Neutrophil (primary cell): ENCODE results near the gene MAP2.

Source experiments
- H3K27ac ChIP-seq: fragments of 200-600 bp; sonication (generic); 2 replicates; pipeline ENCODE4 v1.5.1; 2016; ENCODE audit warnings: mild to moderate bottlenecking, moderate library complexity
- H3K27me3 ChIP-seq: fragments of 200-600 bp; sonication (generic); 2 replicates; pipeline ENCODE4 v1.6.0; 2016; ENCODE audit warnings: mild to moderate bottlenecking
- H3K36me3 ChIP-seq: fragments of 200-600 bp; sonication (generic); 2 replicates; pipeline ENCODE4 v1.5.1; 2017
- H3K4me1 ChIP-seq, 2 experiments: fragments of 200-600 bp in 1 of 2; sonication (generic) in 1 of 2; 1 replicate in 1 of 2; 2 replicates in 1 of 2; pipeline versions ENCODE4 v1.5.1 to v1.6.1; 2013 to 2016; ENCODE audit warnings: low read depth in 1 of 2, low read length in 1 of 2, mild to moderate bottlenecking in 1 of 2, moderate library complexity in 1 of 2; ENCODE audit not compliant: control insufficient read depth in 1 of 2, insufficient read depth in 1 of 2
- H3K4me3 ChIP-seq, 2 experiments: fragments of 200-600 bp in 1 of 2; sonication (generic) in 1 of 2; 1 replicate in 1 of 2; 2 replicates in 1 of 2; pipeline ENCODE4 v1.5.1; 2013 to 2016; ENCODE audit warnings: low read depth in 1 of 2, low read length in 1 of 2, mild to moderate bottlenecking in 1 of 2, moderate library complexity in 1 of 2
- H3K9me3 ChIP-seq: fragments of 200-600 bp; sonication (generic); 2 replicates; pipeline ENCODE4 v1.5.1; 2016
- TF ChIP-seq, protein P1 (sequence below): fragments of 200-600 bp; sonication (generic); IDR thresholded peaks from 2 replicates; pipeline ENCODE4 v1.5.1; 2016; ENCODE audit warnings: antibody characterized with exemption

Gene MAP2

DNA sequence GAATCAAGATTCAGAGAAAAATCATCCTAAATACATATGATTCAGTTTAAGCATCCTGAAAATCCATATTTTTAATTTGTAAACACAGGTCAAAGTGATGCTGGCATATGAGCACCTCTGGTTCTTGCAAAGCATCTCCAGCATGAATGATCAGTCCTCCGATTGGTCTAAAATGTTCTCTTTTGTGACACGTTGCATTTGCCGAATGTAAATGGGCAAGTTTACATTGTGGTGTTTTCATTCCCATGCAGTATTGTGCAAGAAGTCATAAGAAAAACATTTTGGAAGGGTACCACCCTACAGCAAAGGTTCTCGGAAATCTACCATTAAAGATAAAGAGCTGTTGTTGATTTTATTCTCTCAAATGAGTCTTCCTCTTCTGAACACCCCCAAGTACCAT, 239.8 kb downstream of the MAP2 start:
- TF ChIP-seq, protein P1, sequence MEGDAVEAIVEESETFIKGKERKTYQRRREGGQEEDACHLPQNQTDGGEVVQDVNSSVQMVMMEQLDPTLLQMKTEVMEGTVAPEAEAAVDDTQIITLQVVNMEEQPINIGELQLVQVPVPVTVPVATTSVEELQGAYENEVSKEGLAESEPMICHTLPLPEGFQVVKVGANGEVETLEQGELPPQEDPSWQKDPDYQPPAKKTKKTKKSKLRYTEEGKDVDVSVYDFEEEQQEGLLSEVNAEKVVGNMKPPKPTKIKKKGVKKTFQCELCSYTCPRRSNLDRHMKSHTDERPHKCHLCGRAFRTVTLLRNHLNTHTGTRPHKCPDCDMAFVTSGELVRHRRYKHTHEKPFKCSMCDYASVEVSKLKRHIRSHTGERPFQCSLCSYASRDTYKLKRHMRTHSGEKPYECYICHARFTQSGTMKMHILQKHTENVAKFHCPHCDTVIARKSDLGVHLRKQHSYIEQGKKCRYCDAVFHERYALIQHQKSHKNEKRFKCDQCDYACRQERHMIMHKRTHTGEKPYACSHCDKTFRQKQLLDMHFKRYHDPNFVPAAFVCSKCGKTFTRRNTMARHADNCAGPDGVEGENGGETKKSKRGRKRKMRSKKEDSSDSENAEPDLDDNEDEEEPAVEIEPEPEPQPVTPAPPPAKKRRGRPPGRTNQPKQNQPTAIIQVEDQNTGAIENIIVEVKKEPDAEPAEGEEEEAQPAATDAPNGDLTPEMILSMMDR = no peak
- Histone ChIP-seq H3K27ac (no peak overlapping the region), H3K4me3 (no peak overlapping the region), H3K27me3 (no peaks in the 10 kb centered on the region), H3K36me3 (no peaks in the 10 kb centered on the region), H3K9me3 (no peaks in the 10 kb centered on the region), H3K4me1 (no peaks in the 10 kb centered on the region)

DNA sequence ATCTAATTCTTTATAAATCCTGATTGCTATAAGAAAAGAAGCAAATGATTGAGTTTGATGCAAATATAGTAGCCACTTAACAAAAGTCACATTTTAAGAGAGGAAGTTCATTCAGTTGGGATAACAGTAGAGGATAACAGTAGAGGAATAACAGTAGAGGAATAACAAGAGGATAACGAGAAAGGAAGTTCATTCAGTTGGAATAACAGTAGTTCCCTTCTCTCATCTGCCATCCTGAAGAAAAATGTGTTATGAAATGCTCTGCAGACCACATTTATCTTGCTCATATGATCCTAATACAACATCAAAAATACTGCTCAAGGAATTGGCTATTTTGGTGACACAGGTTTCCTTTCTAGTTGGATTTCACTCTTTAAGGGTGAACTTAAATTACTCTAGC, 242.4 kb downstream of the MAP2 start:
- H3K4me1 ChIP-seq = no peaks in the 10 kb centered on the region
- H3K36me3 ChIP-seq = no peaks in the 10 kb centered on the region
- no peak overlapping the region for H3K4me3 ChIP-seq
- H3K27ac ChIP-seq = no peak overlapping the region
- no peaks in the 10 kb centered on the region for H3K9me3 ChIP-seq
- TF ChIP-seq, protein P1 = no peak
- no peaks in the 10 kb centered on the region for H3K27me3 ChIP-seq

DNA sequence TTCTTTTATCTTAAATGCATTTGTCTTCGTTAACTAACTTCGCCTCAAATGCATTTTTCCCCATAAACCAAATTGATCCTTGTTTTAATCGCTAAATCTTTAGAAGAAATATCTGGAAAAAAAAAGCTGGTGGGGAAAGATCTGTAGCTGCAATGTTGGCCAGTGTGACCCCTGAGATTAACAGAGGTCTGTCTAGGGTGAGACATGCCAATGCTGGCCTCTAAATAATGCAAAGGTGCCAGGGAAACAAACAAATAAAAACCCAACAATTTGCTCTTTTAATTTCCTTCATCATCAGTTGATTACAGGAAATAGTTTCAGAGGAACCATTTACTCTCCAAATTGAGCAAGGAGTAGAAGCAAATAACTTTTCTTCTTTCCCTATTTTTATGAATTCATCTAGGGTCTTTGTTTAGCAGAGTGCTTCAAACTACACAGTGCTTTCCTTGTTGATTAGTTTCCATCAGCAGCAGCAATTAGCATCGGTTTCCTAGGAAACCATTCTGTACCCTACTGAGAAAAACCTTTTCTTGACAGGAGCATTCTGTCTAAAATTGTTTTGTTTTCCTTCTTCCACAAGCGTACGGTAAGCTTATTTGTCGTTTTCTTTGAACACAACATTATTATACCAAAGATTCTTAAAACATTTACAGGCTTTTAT, 247.3 kb downstream of the MAP2 start:
- Histone ChIP-seq H3K4me3 (no peak overlapping the region), H3K27ac (no peak overlapping the region), H3K4me1 (no peaks in the 10 kb centered on the region), H3K9me3 (no peaks in the 10 kb centered on the region), H3K27me3 (no peaks in the 10 kb centered on the region), H3K36me3 (no peaks in the 10 kb centered on the region)
- TF ChIP-seq, protein P1 = no peak

DNA sequence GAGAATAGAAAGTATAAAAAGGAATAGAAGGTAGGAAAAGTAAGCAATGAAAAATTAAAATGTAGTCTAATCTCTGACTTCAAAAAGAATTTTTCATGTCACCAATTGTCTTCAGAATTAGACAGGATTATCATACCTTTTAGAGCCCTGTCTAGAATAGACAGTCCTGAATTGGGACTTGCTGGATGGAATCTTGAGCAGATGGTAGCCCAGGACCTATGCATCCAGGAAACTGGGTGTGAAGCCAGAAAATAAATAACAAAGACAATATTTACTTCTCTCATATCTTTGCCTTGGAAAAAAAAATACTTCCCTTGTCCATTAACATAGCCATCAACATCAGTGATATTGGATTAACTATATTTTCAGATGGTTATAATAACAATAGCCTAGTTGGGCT, 250.0 kb downstream of the MAP2 start:
- TF ChIP-seq, protein P1 = no peak
- no peaks in the 10 kb centered on the region for H3K9me3 ChIP-seq
- no peaks in the 10 kb centered on the region for H3K36me3 ChIP-seq
- no peaks in the 10 kb centered on the region for H3K27me3 ChIP-seq
- no peak overlapping the region for H3K4me3 ChIP-seq
- no peak overlapping the region for H3K27ac ChIP-seq
- no peaks in the 10 kb centered on the region for H3K4me1 ChIP-seq

DNA sequence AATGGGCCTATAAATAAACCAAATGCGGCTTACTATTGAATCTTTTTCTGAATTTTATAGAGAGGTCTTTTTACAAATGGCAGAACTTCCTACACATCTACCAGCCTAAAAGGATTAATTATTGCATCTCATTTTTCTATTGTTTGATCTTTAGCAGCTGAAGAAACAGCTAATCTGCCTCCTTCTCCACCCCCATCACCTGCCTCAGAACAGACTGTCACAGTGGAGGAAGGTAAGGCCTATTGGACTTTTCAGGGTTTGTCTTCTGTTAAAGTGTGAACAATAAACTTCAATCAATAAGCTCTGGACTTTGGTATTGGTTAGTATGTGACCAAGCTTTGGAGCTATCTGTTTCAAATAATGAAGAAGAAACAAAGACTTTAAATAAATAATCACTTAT, 256.7 kb downstream of the MAP2 start:
- Histone ChIP-seq H3K27ac (no peak overlapping the region), H3K4me3 (no peak overlapping the region), H3K4me1 (no peaks in the 10 kb centered on the region), H3K27me3 (no peaks in the 10 kb centered on the region), H3K9me3 (no peaks in the 10 kb centered on the region), H3K36me3 (no peaks in the 10 kb centered on the region)
- TF ChIP-seq, protein P1 = no peak
